Panc1 (cell line): ENCODE data around the gene NOS3. TPM values are rescaled to one million over a fixed set of nuclear protein-coding genes. Genes with fewer than 3 reads are reported as not detected.

Experiments
- ATAC-seq: fragments of 200-7000 bp; cut with Tn5 transposase; 2 replicates; pipeline ENCODE4 v1.9.1; 2020; ENCODE audit warnings: mild to moderate bottlenecking, moderate library complexity
- BruUV-seq: library from RNA; stranded (reverse); fragments of 400-500 nt; replicated peaks from 2 replicates; lab custom pipeline; 2021; lab: Mats Ljungman, UMichigan
- CTCF ChIA-PET: fragments of 300-600 bp; sonication (Branson Sonifier 250); formaldehyde crosslinking; loops from one replicate; lab custom pipeline; 2022; ENCODE audit warnings: antibody characterized with exemption; lab: Charles Lee
- POLR2A ChIA-PET: fragments of 300-600 bp; sonication (Branson Sonifier 250); formaldehyde crosslinking; loops from one replicate; lab custom pipeline; 2022; ENCODE audit warnings: antibody characterized with exemption; lab: Charles Lee
- DNase-seq: peaks from one replicate; pipeline ENCODE4 v3.0.0-alpha.2; 2010; ENCODE audit warnings: low read depth, low spot score
- H3K27ac ChIP-seq: 2 replicates; pipeline ENCODE4 v1.5.1; 2011; ENCODE audit warnings: mild to moderate bottlenecking, low read length, inconsistent platforms
- H3K27me3 ChIP-seq: fragments of 200-500 bp; sonication (Bioruptor generic); 2 replicates; pipeline ENCODE4 v1.6.0; 2014; ENCODE audit warnings: low read length, inconsistent platforms; ENCODE audit not compliant: control insufficient read depth, insufficient read depth
- H3K36me3 ChIP-seq: fragments of 200-500 bp; sonication (Bioruptor generic); 2 replicates; pipeline ENCODE4 v1.5.1; 2014; ENCODE audit warnings: inconsistent platforms, mild to moderate bottlenecking, low read length, moderate library complexity; ENCODE audit not compliant: control insufficient read depth, insufficient read depth
- H3K4me1 ChIP-seq: 2 replicates; pipeline ENCODE4 v1.5.1; 2011; ENCODE audit warnings: inconsistent platforms, mild to moderate bottlenecking, low read length, moderate library complexity; ENCODE audit not compliant: control insufficient read depth, insufficient read depth
- H3K4me3 ChIP-seq, 2 experiments: 2 replicates each; pipeline ENCODE4 v1.5.1; 2011 to 2012; ENCODE audit warnings: low read depth in 2 of 2, low read length in 2 of 2, mild to moderate bottlenecking in 2 of 2, inconsistent platforms in 1 of 2, moderate library complexity in 1 of 2
- H3K9me3 ChIP-seq: fragments of 200-500 bp; sonication (Bioruptor generic); 2 replicates; pipeline ENCODE4 v1.5.1; 2014; ENCODE audit warnings: low read depth, mild to moderate bottlenecking, inconsistent platforms, low read length, moderate library complexity; ENCODE audit not compliant: control insufficient read depth, insufficient read depth
- CTCF ChIP-seq: fragments of 450-650 bp; IDR thresholded peaks from 2 replicates; pipeline ENCODE4 v1.5.1; 2017; ENCODE audit warnings: mild to moderate bottlenecking
- POLR2AphosphoS5 ChIP-seq: IDR thresholded peaks from 2 replicates; pipeline ENCODE4 v1.6.1; 2012; ENCODE audit warnings: mild to moderate bottlenecking, low read depth, low read length, moderate library complexity
- REST ChIP-seq, 2 experiments: IDR thresholded peaks; 2 replicates each; pipeline ENCODE4 v1.6.1; 2011 to 2012; ENCODE audit warnings: low read depth in 2 of 2, control low read depth in 1 of 2, low read length in 1 of 2, mild to moderate bottlenecking in 1 of 2, moderate library complexity in 1 of 2; ENCODE audit not compliant: insufficient read depth in 1 of 2
- SIN3A ChIP-seq: IDR thresholded peaks from 2 replicates; pipeline ENCODE4 v1.6.1; 2012; ENCODE audit warnings: low read depth, mild to moderate bottlenecking, low read length, moderate library complexity, borderline replicate concordance; ENCODE audit not compliant: insufficient read depth
- TCF7L2 ChIP-seq: IDR thresholded peaks from 2 replicates; pipeline ENCODE4 v1.6.1; 2011; ENCODE audit warnings: mild to moderate bottlenecking, low read depth, low read length, inconsistent platforms
- in situ Hi-C: cut with HindIII; loops from 2 replicates; pipeline ENCODE4 v1.10.0; 2016; ENCODE audit warnings: low sequenced_read_pairs, low pct_unique_long_range_greater_than_20kb
- intact Hi-C: fragments of 100-400 bp; cut with micrococcal nuclease; formaldehyde crosslinking; loops from one replicate; pipeline ENCODE4 v1.10.0; 2022; ENCODE audit not compliant: unreplicated experiment
- total RNA-seq: library from RNA; stranded (reverse); gene quantifications from one replicate; pipeline ENCODE4 v1.2.1, GENCODE V29; 2021; ENCODE audit not compliant: unreplicated experiment

NOS3 gene
- total RNA-seq, 1 experiment from 2014 or later, result 3.1 TPM

DNA sequence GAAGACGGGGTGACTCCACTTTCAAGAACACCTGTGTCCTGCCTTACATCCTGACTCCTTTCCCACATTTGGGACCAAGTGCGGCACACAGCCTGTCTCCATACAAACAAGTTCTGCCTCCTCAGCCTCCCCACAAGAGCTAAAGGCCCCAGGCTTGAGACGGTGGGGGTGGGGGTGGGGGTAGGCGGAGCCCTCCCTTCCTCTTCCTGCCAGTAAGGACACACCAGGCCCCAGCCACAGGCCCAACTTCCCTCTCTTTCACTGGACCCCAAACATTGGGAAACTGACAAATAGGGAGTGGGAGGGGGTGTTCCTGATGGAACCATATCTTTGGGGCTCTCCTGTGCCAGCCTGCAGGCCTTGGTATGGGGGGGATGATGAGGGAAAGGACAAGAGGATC is 62.3 kb downstream of the NOS3 start:
- TF ChIP-seq CTCF, result no peak
- TF ChIP-seq SIN3A, result no peak
- no peak for TF ChIP-seq POLR2AphosphoS5
- no peak for TF ChIP-seq TCF7L2
- no peak for TF ChIP-seq REST (IDR thresholded peaks at IDR 0.05; ENCODE audit: insufficient read depth in 1 of 2, low read depth in 2 of 2, low read length in 1 of 2)
- Histone ChIP-seq H3K27me3 (no peaks in the 10 kb centered on the region), H3K4me3 (no peak overlapping the region), H3K9me3 (no peaks in the 10 kb centered on the region), H3K27ac (no peak overlapping the region), H3K4me1 (peaks cover 8% of the 10 kb centered on the region), H3K36me3 (no peaks in the 10 kb centered on the region; the same call in 1 of the 2 replicates)
- intact Hi-C loops (no loop called here), in situ Hi-C loops (no loop called here)
- POLR2A ChIA-PET, result no interaction called here
- DNase-seq, result no peak
- CTCF ChIA-PET, result no interaction called here
- no peak for ATAC-seq
- BruUV-seq, result no TSS peak

- BruUV-seq, result no TSS peak
- TF ChIP-seq SIN3A (no peak), TCF7L2 (no peak), POLR2AphosphoS5 (no peak), CTCF (no peak), REST (IDR thresholded peaks at IDR 0.05; ENCODE audit: insufficient read depth in 1 of 2, low read depth in 2 of 2, low read length in 1 of 2) (no peak)
- Histone ChIP-seq H3K4me1 (peaks cover 14% of the 10 kb centered on the region), H3K36me3 (no peaks in the 10 kb centered on the region; the same call in 1 of the 2 replicates), H3K27ac (no peak overlapping the region), H3K9me3 (no peaks in the 10 kb centered on the region), H3K4me3 (no peak overlapping the region), H3K27me3 (no peaks in the 10 kb centered on the region)
- intact Hi-C loops, result no loop called here
- CTCF ChIA-PET, result no interaction called here
- no peak for DNase-seq
- POLR2A ChIA-PET, result no interaction called here
- in situ Hi-C loops, result no loop called here
- ATAC-seq, result no peak
These were observed 62.9 kb downstream of the NOS3 start for GRCh38 chr7:151053751-151054150.
